Duodenal mucosa (tissue), 2 donors: ENCODE measurements around the gene TRUB2.

Source experiments
- H3K27ac ChIP-seq: one replicate; pipeline ENCODE4 v1.7.0; 2013; ENCODE audit warnings: low read depth, low read length
- H3K27me3 ChIP-seq, 2 donors: one replicate each; pipeline ENCODE4 v1.7.0; 2013; ENCODE audit warnings: low read length in 2 of 2, control low read depth in 1 of 2; ENCODE audit not compliant: insufficient read depth in 2 of 2, control insufficient read depth in 1 of 2
- H3K36me3 ChIP-seq, 2 donors: one replicate each; pipeline ENCODE4 v1.7.0; 2013; ENCODE audit warnings: low read length in 2 of 2, control low read depth in 1 of 2; ENCODE audit not compliant: insufficient read depth in 2 of 2, control insufficient read depth in 1 of 2
- H3K4me1 ChIP-seq, 2 donors: one replicate each; pipeline ENCODE4 v1.7.0; 2013; ENCODE audit warnings: low read length in 2 of 2, control low read depth in 1 of 2; ENCODE audit not compliant: insufficient read depth in 2 of 2, control insufficient read depth in 1 of 2
- H3K4me3 ChIP-seq, 2 donors: one replicate each; pipeline ENCODE4 v1.7.0; 2013; ENCODE audit warnings: low read length in 2 of 2, low read depth in 1 of 2
- H3K9ac ChIP-seq, 2 donors: one replicate each; pipeline ENCODE4 v1.7.0; 2013; ENCODE audit warnings: low read length in 2 of 2, low read depth in 1 of 2
- H3K9me3 ChIP-seq, 2 donors: one replicate each; pipeline ENCODE4 v1.7.0; 2013; ENCODE audit warnings: low read length in 2 of 2, control low read depth in 1 of 2; ENCODE audit not compliant: control insufficient read depth in 1 of 2

Gene TRUB2

GRCh38 chr9:128324401-128324800 is 2.2 kb upstream of the TRUB2 start:
- Histone ChIP-seq H3K36me3 (peaks cover 22 to 29% of the 10 kb centered on the region in 2 donors), H3K27me3 (no peaks in the 10 kb centered on the region), H3K9ac (no peak overlapping the region), H3K9me3 (no peaks in the 10 kb centered on the region), H3K4me1 (peaks cover 31 to 44% of the 10 kb centered on the region in 2 donors), H3K4me3 (no peak overlapping the region), H3K27ac (no peak overlapping the region)

GRCh38 chr9:128323791-128324190 is 1.5 kb upstream of the TRUB2 start:
- peak overlapping the region; percentile 98 to 99 for H3K4me3 ChIP-seq
- no peaks in the 10 kb centered on the region for H3K27me3 ChIP-seq
- no peak overlapping the region for H3K27ac ChIP-seq
- H3K9ac ChIP-seq: peak overlapping the region; percentile 74 to 100
- no peaks in the 10 kb centered on the region for H3K9me3 ChIP-seq
- H3K36me3 ChIP-seq: peaks cover 22 to 31% of the 10 kb centered on the region in 2 donors
- H3K4me1 ChIP-seq: peaks cover 31 to 43% of the 10 kb centered on the region in 2 donors

- Histone ChIP-seq H3K27ac (no peak overlapping the region), H3K27me3 (no peaks in the 10 kb centered on the region), H3K4me1 (peaks cover 27 to 38% of the 10 kb centered on the region in 2 donors), H3K9ac (peak overlapping the region; percentile 74 to 100), H3K4me3 (peak overlapping the region; percentile 98 to 99), H3K36me3 (peaks cover 22 to 34% of the 10 kb centered on the region in 2 donors), H3K9me3 (no peaks in the 10 kb centered on the region)
These were observed 1.0 kb upstream of the TRUB2 start for GRCh38 chr9:128323212-128323730.

- Histone ChIP-seq H3K36me3 (peaks cover 24 to 34% of the 10 kb centered on the region in 2 donors), H3K4me1 (peaks cover 19 to 28% of the 10 kb centered on the region in 2 donors), H3K4me3 (peak overlapping the region; percentile 98 to 99), H3K9me3 (no peaks in the 10 kb centered on the region), H3K27me3 (no peaks in the 10 kb centered on the region), H3K27ac (no peak overlapping the region), H3K9ac (peak overlapping the region; percentile 68 to 100)
These were observed 306 bp downstream of the TRUB2 start for GRCh38 chr9:128321879-128322403.

- Histone ChIP-seq H3K4me1 (peaks cover 19 to 28% of the 10 kb centered on the region in 2 donors), H3K27me3 (no peaks in the 10 kb centered on the region), H3K36me3 (peaks cover 30 to 40% of the 10 kb centered on the region in 2 donors), H3K4me3 (peak overlapping the region; percentile 98 to 99), H3K27ac (no peak overlapping the region), H3K9me3 (no peaks in the 10 kb centered on the region), H3K9ac (peak overlapping the region in 1 of 2 donors; percentile 100)
These were observed 904 bp downstream of the TRUB2 start for GRCh38 chr9:128321343-128321742.

- H3K9ac ChIP-seq: no peak overlapping the region
- no peak overlapping the region for H3K4me3 ChIP-seq
- H3K27ac ChIP-seq: no peak overlapping the region
- peaks cover 31 to 46% of the 10 kb centered on the region in 2 donors for H3K36me3 ChIP-seq
- H3K9me3 ChIP-seq: no peaks in the 10 kb centered on the region
- peaks cover 3 to 7% of the 10 kb centered on the region in 2 donors for H3K4me1 ChIP-seq
- H3K27me3 ChIP-seq: no peaks in the 10 kb centered on the region
These were observed 4.6 kb downstream of the TRUB2 start for GRCh38 chr9:128317629-128318028.

GRCh38 chr9:128316421-128316820 is 5.8 kb downstream of the TRUB2 start:
- Histone ChIP-seq H3K9me3 (no peaks in the 10 kb centered on the region), H3K4me3 (no peak overlapping the region), H3K27me3 (no peaks in the 10 kb centered on the region), H3K27ac (no peak overlapping the region), H3K36me3 (peaks cover 33 to 47% of the 10 kb centered on the region in 2 donors), H3K4me1 (peaks cover 2% of the 10 kb centered on the region in 2 donors), H3K9ac (no peak overlapping the region)

- Histone ChIP-seq H3K27ac (no peak overlapping the region), H3K9me3 (no peaks in the 10 kb centered on the region), H3K36me3 (peaks cover 42 to 63% of the 10 kb centered on the region in 2 donors), H3K9ac (no peak overlapping the region), H3K27me3 (no peaks in the 10 kb centered on the region), H3K4me3 (no peak overlapping the region), H3K4me1 (no peaks in the 10 kb centered on the region)
These were observed 7.5 kb downstream of the TRUB2 start for GRCh38 chr9:128314697-128315096.

GRCh38 chr9:128310461-128310860 is 11.8 kb downstream of the TRUB2 start:
- no peaks in the 10 kb centered on the region for H3K4me1 ChIP-seq
- H3K36me3 ChIP-seq: peaks cover 30 to 48% of the 10 kb centered on the region in 2 donors
- no peak overlapping the region for H3K9ac ChIP-seq
- no peak overlapping the region for H3K27ac ChIP-seq
- H3K4me3 ChIP-seq: no peak overlapping the region
- H3K9me3 ChIP-seq: no peaks in the 10 kb centered on the region
- no peaks in the 10 kb centered on the region for H3K27me3 ChIP-seq

- no peak overlapping the region for H3K27ac ChIP-seq
These were observed 12.7 kb downstream of the TRUB2 start for GRCh38 chr9:128309551-128309950.

More at GRCh38 chr9:128309551-128309950, 12.7 kb downstream of the TRUB2 start:
- Histone ChIP-seq H3K4me1 (no peaks in the 10 kb centered on the region), H3K27me3 (no peaks in the 10 kb centered on the region), H3K9ac (no peak overlapping the region), H3K36me3 (peaks cover 23 to 41% of the 10 kb centered on the region in 2 donors), H3K9me3 (no peaks in the 10 kb centered on the region), H3K4me3 (no peak overlapping the region)
